ENCODE measurements around the gene ALKBH3.

The ALKBH3 gene

GRCh38 chr11:43895601-43896000, 15.0 kb downstream of the ALKBH3 start:
- no peak for DNase-seq

GRCh38 chr11:43898574-43898973, 17.9 kb downstream of the ALKBH3 start:
- DNase-seq: no peak

- DNase-seq: no peak
Observed at GRCh38 chr11:43899094-43899493, 18.5 kb downstream of the ALKBH3 start.

- DNase-seq: no peak
Observed at GRCh38 chr11:43901551-43901950, 20.9 kb downstream of the ALKBH3 start.

- DNase-seq: no peak
Observed at GRCh38 chr11:43903078-43903477, 22.4 kb downstream of the ALKBH3 start.

GRCh38 chr11:43903969-43904368, 23.3 kb downstream of the ALKBH3 start:
- DNase-seq: no peak

- DNase-seq: no peak
Observed at GRCh38 chr11:43904742-43905535, 24.3 kb downstream of the ALKBH3 start.

- DNase-seq: no peak
Observed at GRCh38 chr11:43905813-43906241, 25.2 kb downstream of the ALKBH3 start.

- DNase-seq: no peak
Observed at GRCh38 chr11:43907028-43907975, 26.7 kb downstream of the ALKBH3 start.

- no peak for DNase-seq
Observed at GRCh38 chr11:43908191-43908590, 27.6 kb downstream of the ALKBH3 start.

- DNase-seq: no peak
Observed at GRCh38 chr11:43908683-43909082, 28.1 kb downstream of the ALKBH3 start.

- no peak for DNase-seq
Observed at GRCh38 chr11:43913829-43914380, 33.3 kb downstream of the ALKBH3 start.

GRCh38 chr11:43914466-43914865, 33.8 kb downstream of the ALKBH3 start:
- no peak for DNase-seq

GRCh38 chr11:43916621-43917020, 36.0 kb downstream of the ALKBH3 start:
- no peak for DNase-seq

- no peak for DNase-seq
Observed at GRCh38 chr11:43917851-43918250, 37.2 kb downstream of the ALKBH3 start.

- DNase-seq: no peak
Observed at GRCh38 chr11:43918662-43919061, 38.0 kb downstream of the ALKBH3 start.

GRCh38 chr11:43919852-43920597, 39.4 kb downstream of the ALKBH3 start:
- no peak for DNase-seq

- DNase-seq: peak; percentile 98
Observed at GRCh38 chr11:43920598-43921419, 40.2 kb downstream of the ALKBH3 start.

- DNase-seq: no peak
Observed at GRCh38 chr11:43921561-43922294, 41.1 kb downstream of the ALKBH3 start.

GRCh38 chr11:43922295-43922648, 41.6 kb downstream of the ALKBH3 start:
- DNase-seq: no peak
